GM12872 (cell line): ENCODE measurements around the gene TESK2.

Experiments
- CTCF ChIP-seq: IDR thresholded peaks from 3 replicates; pipeline ENCODE4 v1.5.1; 2011; ENCODE audit warnings: low read depth, mild to moderate bottlenecking, low read length, moderate library complexity; ENCODE audit not compliant: insufficient read depth

Gene TESK2

GRCh38 chr1:45456531-45456930, 34.4 kb downstream of the TESK2 start:
- TF ChIP-seq CTCF: no peak

GRCh38 chr1:45455162-45455561, 35.8 kb downstream of the TESK2 start:
- no peak for TF ChIP-seq CTCF

- TF ChIP-seq CTCF: no peak
Measured at GRCh38 chr1:45454464-45454863, 36.5 kb downstream of the TESK2 start.

- TF ChIP-seq CTCF: no peak
Measured at GRCh38 chr1:45452503-45452902, 38.5 kb downstream of the TESK2 start.

GRCh38 chr1:45448357-45448756, 42.6 kb downstream of the TESK2 start:
- TF ChIP-seq CTCF: no peak

GRCh38 chr1:45446950-45447672, 43.9 kb downstream of the TESK2 start:
- TF ChIP-seq CTCF: no peak

- no peak for TF ChIP-seq CTCF
Measured at GRCh38 chr1:45446530-45446929, 44.4 kb downstream of the TESK2 start.
